Naive B cell (primary cell): Measurements from ENCODE around the gene DGKD. TPM values are rescaled to one million over a fixed set of nuclear protein-coding genes. Genes with fewer than 3 reads are reported as not detected.

Experiments
- ATAC-seq, 2 donors: fragments of 150-1000 bp; cut with Tn5 transposase; 2 replicates each; pipeline ENCODE4 v1.10.0; 2021; ENCODE audit warnings: low read depth in 2 of 2, mild to moderate bottlenecking in 2 of 2, moderate library complexity in 2 of 2
- DNase-seq: peaks from one replicate; pipeline ENCODE4 v3.0.0; 2022
- H3K27ac Mint-ChIP-seq, 6 donors: one replicate each; pipeline ENCODE4 v1.8.0; 2020 to 2022; ENCODE audit warnings: mild to moderate bottlenecking in 6 of 6, mixed read lengths in 6 of 6, moderate library complexity in 5 of 6, inconsistent platforms in 2 of 6
- H3K27me3 Mint-ChIP-seq, 3 donors: one replicate each; pipeline ENCODE4 v1.8.0; 2021 to 2022; ENCODE audit warnings: mixed read lengths in 3 of 3, mild to moderate bottlenecking in 1 of 3
- H3K36me3 Mint-ChIP-seq, 2 donors: one replicate each; pipeline ENCODE4 v1.8.0; 2020 to 2022; ENCODE audit warnings: mixed read lengths in 2 of 2, inconsistent platforms in 1 of 2, mild to moderate bottlenecking in 1 of 2
- H3K4me1 Mint-ChIP-seq, 3 donors: one replicate each; pipeline ENCODE4 v1.8.0; 2020 to 2022; ENCODE audit warnings: mixed read lengths in 3 of 3, inconsistent platforms in 1 of 3, mild to moderate bottlenecking in 1 of 3, moderate library complexity in 1 of 3
- H3K4me3 Mint-ChIP-seq, 8 donors: one replicate each; pipeline ENCODE4 v1.8.0; 2020 to 2022; ENCODE audit warnings: mild to moderate bottlenecking in 8 of 8, mixed read lengths in 8 of 8, moderate library complexity in 8 of 8, inconsistent platforms in 2 of 8
- H3K9me3 Mint-ChIP-seq, 7 donors: one replicate each; pipeline ENCODE4 v1.8.0; 2020 to 2022; ENCODE audit warnings: mixed read lengths in 7 of 7, mild to moderate bottlenecking in 5 of 7, inconsistent platforms in 2 of 7, moderate library complexity in 1 of 7
- polyA plus RNA-seq, 6 donors: library from polyadenylated mRNA; unstranded; fragments of 300-500 nt; fragmentation: Illumina TruSeq; gene quantifications; one replicate each; pipeline ENCODE4 v1.2.3, GENCODE V29; 2021; ENCODE audit warnings: low read depth in 6 of 6

The DGKD gene
- polyA plus RNA-seq, 6 donors from 2014 or later: 38.0 to 111 (median 67.7) TPM

DNA sequence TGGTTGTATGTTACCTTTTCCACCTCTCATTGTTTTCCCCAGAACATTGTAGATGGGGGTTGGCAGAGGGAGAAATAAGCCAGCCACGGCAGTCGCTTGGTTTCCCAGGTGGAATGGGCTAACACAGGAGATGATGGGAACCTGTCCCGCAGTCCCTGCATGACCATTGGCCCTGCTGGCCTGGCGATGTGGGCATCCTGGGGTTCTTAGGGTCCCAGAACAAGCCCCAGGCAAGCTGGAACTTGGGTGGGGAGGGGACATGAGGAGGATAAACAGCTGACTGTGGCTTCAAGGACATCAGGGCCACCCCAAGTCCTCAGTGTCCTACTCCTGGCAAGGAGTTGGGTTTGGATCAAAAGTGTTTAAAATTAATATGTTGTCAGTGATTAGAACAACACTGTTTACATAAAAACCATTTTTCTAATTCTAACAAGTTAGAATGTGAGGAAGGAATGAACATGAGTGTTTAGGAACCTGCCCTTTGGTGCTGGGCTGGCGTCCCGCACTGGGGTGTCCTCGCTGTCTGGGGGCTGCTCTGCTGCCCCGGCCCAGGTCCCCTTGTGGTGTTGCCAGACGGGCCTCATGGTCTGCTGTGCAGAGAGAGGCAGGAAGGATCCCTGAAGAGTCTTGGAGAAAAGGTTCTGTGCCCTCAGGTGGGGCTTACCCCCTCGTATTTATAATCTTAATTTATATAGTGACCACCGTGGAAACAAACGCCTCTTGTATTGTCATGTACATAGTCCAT, 117.2 kb downstream of the DGKD start:
- peak overlapping the region in 1 of 8 donors; percentile 15 for H3K4me3 Mint-ChIP-seq
- ATAC-seq (no peak), DNase-seq (no peak)
- H3K4me1 Mint-ChIP-seq: peaks cover 0 to 6% (median 0%) of the 10 kb centered on the region in 3 donors
- H3K27ac Mint-ChIP-seq: peak overlapping the region in 2 of 6 donors; percentile 59 to 77
- H3K9me3 Mint-ChIP-seq: peaks cover 0 to 3% (median 0%) of the 10 kb centered on the region in 7 donors
- no peaks in the 10 kb centered on the region for H3K27me3 Mint-ChIP-seq
- H3K36me3 Mint-ChIP-seq: peaks cover 22 to 49% of the 10 kb centered on the region in 2 donors

DNA sequence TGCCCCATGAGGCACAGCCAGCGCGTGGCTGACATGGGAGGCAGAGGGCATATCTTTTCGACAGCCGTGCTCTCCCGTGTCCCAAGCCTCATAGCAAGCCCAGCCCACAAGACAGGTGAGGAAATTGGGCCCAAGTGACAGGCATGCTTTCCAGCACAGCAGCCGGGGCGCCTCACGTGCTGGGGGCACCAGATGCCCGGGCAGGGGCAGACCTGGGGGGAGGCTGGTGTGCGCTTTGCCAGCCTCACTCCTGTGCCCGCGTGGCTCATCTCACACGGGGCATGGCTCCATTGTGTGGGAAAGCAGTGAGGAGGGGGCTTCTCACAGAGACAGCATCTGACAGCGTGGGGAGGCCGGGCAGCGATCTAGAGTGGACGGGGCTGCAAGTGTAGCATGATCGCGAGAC, 119.1 kb downstream of the DGKD start:
- Mint-ChIP-seq H3K4me3 (peak overlapping the region in 1 of 8 donors; percentile 47), H3K4me1 (peaks cover 0 to 5% (median 0%) of the 10 kb centered on the region in 3 donors), H3K27ac (peak overlapping the region in 4 of 6 donors; percentile 51 to 86 (median 58)), H3K36me3 (peaks cover 18 to 37% of the 10 kb centered on the region in 2 donors), H3K27me3 (no peaks in the 10 kb centered on the region), H3K9me3 (peaks cover 0 to 3% (median 0%) of the 10 kb centered on the region in 7 donors)
- DNase-seq (no peak), ATAC-seq (no peak)

DNA sequence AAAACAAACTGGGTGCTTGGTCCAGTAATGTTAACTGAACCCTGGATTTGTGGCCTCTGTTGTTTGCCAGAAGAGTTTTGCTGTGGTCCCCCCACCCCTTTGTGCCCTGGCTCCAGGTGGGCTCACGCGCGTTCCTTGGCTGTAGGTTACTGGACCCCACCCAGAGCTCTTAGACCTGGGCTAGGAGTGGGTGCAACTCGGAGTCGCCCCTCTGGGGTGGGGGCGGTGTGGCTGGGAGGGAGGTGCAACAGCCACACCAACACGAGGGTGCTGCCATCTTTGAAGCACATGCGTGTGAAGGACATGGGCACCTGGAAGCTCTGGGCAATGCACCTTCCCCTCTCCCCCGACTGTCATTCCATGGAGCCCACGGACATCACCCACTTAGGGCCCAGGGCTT, 119.6 kb downstream of the DGKD start:
- peaks cover 17 to 32% of the 10 kb centered on the region in 2 donors for H3K36me3 Mint-ChIP-seq
- peaks cover 0 to 3% (median 0%) of the 10 kb centered on the region in 7 donors for H3K9me3 Mint-ChIP-seq
- H3K27ac Mint-ChIP-seq: peak overlapping the region in 3 of 6 donors; percentile 39 to 47 (median 39)
- H3K4me3 Mint-ChIP-seq: no peak overlapping the region
- no peaks in the 10 kb centered on the region for H3K27me3 Mint-ChIP-seq
- no peak for ATAC-seq
- DNase-seq: no peak
- H3K4me1 Mint-ChIP-seq: peaks cover 0 to 5% (median 0%) of the 10 kb centered on the region in 3 donors

DNA sequence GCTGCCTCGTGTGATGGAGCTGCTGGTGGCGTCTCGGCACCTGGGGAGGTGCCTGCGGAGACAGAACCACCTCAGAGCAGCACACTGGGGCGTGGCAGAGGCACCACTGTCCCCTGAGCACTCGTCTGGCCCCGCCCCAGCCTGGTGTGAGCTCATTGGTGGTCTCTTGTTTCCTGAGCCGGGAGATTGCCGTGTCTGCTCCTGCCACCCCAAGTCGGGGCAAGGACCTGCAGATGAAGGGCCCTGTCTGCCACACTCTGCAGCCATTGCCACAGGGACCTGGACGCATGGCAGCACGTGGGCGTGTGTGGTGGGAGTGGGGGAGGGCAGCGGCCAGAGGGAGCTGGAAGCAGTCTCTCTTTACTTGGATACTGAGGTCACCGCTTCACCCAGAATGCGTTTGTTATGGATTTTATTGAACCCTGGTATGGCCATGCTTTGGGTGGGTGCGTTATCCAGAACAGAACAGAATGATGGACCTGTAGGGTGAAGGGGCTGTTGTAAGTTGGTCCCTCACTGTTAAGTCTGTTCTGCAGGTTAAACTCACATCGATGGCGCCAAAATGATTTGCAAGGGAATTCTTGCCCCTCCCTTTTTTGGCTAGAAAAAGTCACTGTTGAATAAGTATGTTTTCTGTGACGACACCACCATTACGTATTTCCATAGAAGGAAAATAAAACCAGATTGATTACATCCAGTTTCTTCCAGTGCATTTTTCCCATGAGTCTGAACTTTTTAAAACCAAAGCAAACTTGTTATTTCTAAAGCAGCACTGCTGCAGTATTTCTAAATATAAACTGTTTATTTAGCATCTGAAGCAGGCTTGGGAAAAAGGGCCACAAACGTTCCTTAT, 120.2 kb downstream of the DGKD start:
- peaks cover 0 to 3% (median 0%) of the 10 kb centered on the region in 7 donors for H3K9me3 Mint-ChIP-seq
- ATAC-seq (no peak), DNase-seq (no peak)
- H3K4me1 Mint-ChIP-seq: peaks cover 0 to 7% (median under 1%) of the 10 kb centered on the region in 3 donors
- H3K4me3 Mint-ChIP-seq: no peak overlapping the region
- H3K27ac Mint-ChIP-seq: peak overlapping the region in 1 of 6 donors; percentile 56
- H3K36me3 Mint-ChIP-seq: peaks cover 17 to 26% of the 10 kb centered on the region in 2 donors
- H3K27me3 Mint-ChIP-seq: no peaks in the 10 kb centered on the region

DNA sequence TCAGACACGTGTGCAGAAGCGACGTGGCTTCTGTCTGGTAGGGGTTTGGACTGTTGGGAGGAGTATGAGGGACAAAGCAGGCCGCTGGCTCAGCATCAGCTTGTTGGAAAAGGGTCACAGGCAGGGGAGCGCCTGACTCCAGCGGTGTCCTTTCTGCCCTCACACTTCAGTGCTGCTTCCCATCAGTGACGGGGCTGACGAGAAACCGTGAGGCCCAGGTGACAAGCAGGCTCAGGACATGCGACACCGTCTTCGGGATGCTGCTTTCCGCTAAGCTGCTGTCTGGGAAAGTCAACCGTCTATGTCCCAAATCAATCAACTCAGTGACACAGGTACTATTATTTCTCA, 121.7 kb downstream of the DGKD start:
- DNase-seq (no peak), ATAC-seq (no peak)
- H3K27me3 Mint-ChIP-seq: no peaks in the 10 kb centered on the region
- H3K4me3 Mint-ChIP-seq: no peak overlapping the region
- peak overlapping the region in 2 of 6 donors; percentile 20 to 82 for H3K27ac Mint-ChIP-seq
- H3K9me3 Mint-ChIP-seq: peaks cover 0 to 3% (median 0%) of the 10 kb centered on the region in 7 donors
- H3K36me3 Mint-ChIP-seq: peaks cover 12 to 17% of the 10 kb centered on the region in 2 donors
- H3K4me1 Mint-ChIP-seq: peaks cover 4 to 13% (median 6%) of the 10 kb centered on the region in 3 donors

DNA sequence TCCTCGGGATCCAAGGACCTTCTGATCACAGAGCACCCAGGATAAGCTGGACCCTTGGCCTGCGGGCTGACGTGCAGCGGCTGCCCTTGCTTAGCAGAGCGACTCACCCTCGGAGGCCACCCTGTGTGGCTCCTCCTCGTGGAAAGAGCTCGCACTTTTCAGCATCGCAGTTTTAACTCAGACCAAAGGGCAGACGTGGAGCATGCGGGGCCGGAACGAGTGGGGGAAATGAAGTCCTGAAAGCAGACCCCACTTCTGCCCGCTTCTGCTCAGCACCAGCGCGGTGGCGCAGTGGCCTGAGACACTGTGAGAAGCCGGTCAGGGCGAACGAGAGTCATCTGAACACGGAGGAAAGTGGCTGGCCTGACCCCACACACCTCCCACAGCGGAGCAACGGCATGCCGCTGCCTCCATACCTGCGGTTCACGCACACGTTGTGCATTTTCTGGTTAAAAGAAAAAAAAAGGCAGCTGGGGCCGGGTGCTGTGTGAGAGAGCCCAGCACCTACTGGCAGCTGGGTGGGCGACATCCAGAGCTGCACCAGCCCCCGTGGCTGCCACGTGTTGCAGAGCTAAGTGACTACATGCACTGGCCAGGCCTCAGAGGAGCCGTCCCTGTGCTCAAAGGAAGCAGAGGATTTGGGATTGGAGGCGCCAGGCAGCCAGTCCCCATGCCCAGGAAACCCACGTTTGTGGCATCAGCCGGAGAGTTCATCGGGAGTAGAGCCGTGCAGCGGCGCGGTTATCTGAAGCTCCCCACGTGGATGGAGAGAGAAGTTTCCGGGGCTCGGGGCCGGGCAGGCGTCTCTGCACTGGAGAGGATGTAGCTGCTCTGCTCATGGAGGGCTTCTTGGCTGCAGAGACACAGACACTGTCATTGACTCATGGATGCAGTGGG, 122.6 kb downstream of the DGKD start:
- Mint-ChIP-seq H3K27ac (peak overlapping the region in 5 of 6 donors; percentile 16 to 83 (median 78)), H3K36me3 (peaks cover 12 to 14% of the 10 kb centered on the region in 2 donors)
- no peak for DNase-seq

DNA sequence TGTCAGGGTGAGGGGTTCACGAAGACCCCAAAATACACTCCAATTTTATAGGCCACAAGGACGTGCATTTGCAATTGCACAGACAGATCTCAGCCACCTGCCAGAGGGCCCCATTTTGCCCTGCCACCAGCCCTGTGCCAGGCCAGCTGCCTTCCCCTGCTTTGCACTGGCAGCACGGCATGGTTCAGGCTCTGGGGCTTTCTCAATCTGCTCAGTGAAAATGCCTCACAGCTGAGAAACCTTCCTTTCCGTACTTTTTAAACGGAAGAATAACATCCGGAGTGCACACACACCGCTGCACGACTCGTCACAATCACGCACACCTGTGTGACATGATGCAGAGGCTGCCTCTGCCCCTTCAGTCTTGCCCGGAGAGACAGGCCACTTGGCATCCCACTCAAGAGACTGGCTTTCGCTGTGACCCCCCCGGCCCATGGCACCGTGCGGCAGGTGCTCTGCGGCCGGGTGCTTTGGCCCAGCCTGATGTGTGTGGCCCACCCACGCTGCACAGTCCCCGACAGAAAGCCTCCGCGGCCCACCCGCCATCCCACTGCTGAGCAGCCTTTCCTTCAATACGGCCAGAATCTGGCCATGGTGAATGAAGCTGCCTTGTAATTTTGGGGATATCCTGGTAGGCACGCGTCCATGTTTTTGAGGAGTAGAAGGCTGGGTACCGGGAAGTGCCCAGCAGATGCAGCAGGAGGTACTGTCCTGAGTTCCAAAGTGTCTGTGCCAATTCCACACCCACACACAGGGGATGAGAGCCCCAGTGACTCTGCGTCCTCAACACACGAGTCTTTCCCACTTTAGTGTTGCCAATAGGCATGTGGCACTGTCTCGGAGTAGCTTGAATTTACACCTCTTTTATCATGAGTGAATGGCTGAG, 123.5 kb downstream of the DGKD start:
- peak overlapping the region in 3 of 6 donors; percentile 24 to 83 (median 49) for H3K27ac Mint-ChIP-seq
- H3K36me3 Mint-ChIP-seq: peaks cover 3 to 5% of the 10 kb centered on the region in 2 donors
- no peaks in the 10 kb centered on the region for H3K9me3 Mint-ChIP-seq
- H3K4me3 Mint-ChIP-seq: no peak overlapping the region
- no peak for DNase-seq
- H3K27me3 Mint-ChIP-seq: no peaks in the 10 kb centered on the region
- ATAC-seq: no peak
- H3K4me1 Mint-ChIP-seq: peaks cover 8 to 13% (median 10%) of the 10 kb centered on the region in 3 donors

More for the DNA sequence above, 122.6 kb downstream of the DGKD start:
- Mint-ChIP-seq H3K4me1 (peaks cover 4 to 13% (median 6%) of the 10 kb centered on the region in 3 donors), H3K9me3 (peaks cover 0 to 3% (median 0%) of the 10 kb centered on the region in 7 donors), H3K4me3 (no peak overlapping the region), H3K27me3 (no peaks in the 10 kb centered on the region)
- ATAC-seq: no peak

DNA sequence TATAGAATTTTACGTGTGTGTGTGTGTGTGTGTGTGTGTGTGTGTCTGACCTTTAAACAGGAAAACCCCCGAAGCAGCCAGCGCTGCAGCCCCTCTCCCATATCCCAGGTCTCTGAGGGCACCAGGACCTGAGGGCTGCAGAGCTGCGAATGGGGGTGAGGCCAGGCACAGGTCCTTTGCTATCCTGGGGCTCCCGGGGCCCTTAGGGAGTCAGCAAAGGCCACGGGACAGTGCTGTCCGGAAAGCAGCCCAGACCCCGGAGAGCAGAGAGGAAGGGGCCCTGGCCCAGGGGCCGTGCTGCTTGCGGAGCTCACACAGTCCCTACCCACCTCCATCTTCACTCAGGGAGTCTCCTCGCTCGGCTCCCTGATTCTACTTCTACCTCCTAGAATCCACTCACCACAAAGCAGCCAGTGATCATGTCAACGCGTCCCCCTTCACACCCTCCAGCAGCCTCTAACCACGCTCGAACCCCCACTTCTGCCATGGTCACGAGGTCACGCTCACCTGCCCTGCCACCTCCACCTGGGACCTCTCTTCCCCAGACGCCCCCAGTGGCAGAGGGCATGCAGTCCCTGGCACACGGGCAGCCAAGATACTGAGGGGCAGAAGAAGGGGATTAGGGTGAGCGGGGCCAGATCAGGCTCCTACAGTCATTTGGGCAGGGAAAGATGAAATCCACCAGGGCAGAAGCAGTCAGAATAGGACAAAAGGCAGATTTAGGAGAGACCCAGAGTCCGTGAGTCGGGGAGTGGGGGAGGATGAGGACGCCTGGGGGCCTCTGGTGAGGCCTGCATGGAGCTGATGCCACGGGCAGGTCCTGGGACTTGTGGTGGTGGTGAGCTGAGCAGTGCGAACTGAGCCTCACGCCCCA, 125.6 kb downstream of the DGKD start:
- DNase-seq: no peak
- H3K27ac Mint-ChIP-seq: peak overlapping the region; percentile 39 to 95 (median 54)
- H3K36me3 Mint-ChIP-seq: no peaks in the 10 kb centered on the region

DNA sequence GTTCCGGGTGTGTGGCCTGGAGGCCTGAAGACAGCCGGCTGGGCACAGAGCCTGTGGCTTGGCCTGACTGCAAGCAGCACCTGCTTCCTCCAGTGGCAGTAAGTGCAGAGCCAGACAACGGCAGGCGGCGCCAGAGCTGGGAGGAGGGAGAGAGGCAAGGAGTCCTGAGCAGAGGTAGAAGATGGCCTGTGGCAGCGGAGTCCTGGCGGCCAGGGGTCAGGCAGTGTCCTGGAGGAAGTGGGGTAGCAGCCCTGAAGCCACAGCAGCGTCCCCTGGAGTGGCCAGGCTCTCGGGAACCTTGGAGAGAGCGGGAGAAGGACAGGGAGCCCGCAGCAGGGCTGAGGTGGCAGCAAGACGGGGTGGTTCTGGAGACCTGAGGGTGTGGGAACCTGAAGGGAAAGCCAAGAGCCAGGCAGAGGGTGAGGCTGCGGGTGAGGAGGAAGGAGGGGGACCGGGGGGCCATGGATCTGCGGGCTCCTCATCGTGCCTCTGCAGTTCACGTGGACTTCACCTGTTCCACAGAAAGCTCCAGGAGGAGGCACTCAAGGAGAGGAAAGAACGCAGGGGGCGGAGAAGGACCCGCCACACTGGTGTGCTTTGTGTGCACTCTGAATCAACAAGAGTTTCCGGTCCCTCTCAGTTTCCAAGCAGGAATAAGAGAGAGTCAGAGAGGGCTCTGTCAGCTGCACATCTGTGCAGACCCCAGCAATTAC, 126.4 kb downstream of the DGKD start:
- ATAC-seq: no peak
- peaks cover 0 to 5% of the 10 kb centered on the region in 2 donors for H3K36me3 Mint-ChIP-seq
- H3K9me3 Mint-ChIP-seq: no peaks in the 10 kb centered on the region
- H3K4me3 Mint-ChIP-seq: no peak overlapping the region
- peaks cover 8 to 14% (median 10%) of the 10 kb centered on the region in 3 donors for H3K4me1 Mint-ChIP-seq
- no peaks in the 10 kb centered on the region for H3K27me3 Mint-ChIP-seq
- no peak for DNase-seq
- H3K27ac Mint-ChIP-seq: peak overlapping the region in 5 of 6 donors; percentile 49 to 95 (median 54)

More for the DNA sequence above, 125.6 kb downstream of the DGKD start:
- ATAC-seq: no peak
- Mint-ChIP-seq H3K4me1 (peaks cover 8 to 14% (median 10%) of the 10 kb centered on the region in 3 donors), H3K4me3 (peak overlapping the region in 2 of 8 donors; percentile 32 to 65), H3K9me3 (no peaks in the 10 kb centered on the region), H3K27me3 (no peaks in the 10 kb centered on the region)

DNA sequence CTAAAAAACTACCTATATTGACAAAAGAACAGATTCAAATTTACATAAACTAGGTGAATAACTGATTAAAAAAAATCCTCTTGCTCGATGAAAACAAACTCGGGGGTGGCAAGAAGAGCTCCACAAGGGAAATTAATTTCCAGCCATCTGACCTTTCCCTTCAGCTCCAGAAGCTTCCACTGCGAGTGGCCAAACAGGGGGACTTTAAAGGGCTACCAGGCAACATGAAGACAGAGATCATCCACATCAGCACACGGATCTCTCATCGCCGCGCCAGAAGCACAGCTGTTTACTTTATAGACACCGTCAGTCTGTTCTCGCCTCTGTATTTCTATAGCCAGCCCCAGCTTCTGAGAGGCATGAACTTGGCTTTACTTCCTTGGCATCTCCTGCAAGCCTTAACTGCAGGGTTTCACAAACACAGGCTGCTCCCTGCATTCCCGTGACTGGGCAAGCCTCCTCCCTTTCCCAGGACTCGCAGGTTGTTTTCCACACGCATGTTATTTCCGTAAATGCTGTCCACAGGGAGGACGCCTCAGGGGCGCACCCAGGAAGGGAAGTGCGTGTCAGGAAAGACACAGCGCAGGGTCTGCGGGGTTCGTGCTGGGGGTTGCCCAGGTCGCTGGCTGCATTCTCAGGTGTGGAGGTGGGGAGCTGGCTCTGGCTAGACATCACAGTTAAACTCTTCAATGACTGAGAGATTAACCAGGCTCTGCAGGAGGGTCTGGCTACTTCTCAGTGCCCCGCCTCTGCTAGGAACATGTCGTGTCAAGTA, 127.3 kb downstream of the DGKD start:
- peak overlapping the region in 3 of 6 donors; percentile 59 to 83 (median 80) for H3K27ac Mint-ChIP-seq
- no peaks in the 10 kb centered on the region for H3K9me3 Mint-ChIP-seq
- H3K4me3 Mint-ChIP-seq: no peak overlapping the region
- H3K4me1 Mint-ChIP-seq: peaks cover 10 to 16% (median 14%) of the 10 kb centered on the region in 3 donors
- peaks cover 0 to 9% of the 10 kb centered on the region in 2 donors for H3K36me3 Mint-ChIP-seq
- DNase-seq (no peak), ATAC-seq (no peak)
- no peaks in the 10 kb centered on the region for H3K27me3 Mint-ChIP-seq
